SK-N-SH (cell line): ENCODE measurements around the gene ZP2. TPM values are rescaled to one million over a fixed set of nuclear protein-coding genes. Genes with fewer than 3 reads are reported as not detected.

Source experiments
- CTCF ChIA-PET: fragments of 300-600, 350-600 bp; formaldehyde crosslinking; extraction: SDS; loops from one replicate; lab custom pipeline; 2021; lab: Yijun Ruan, JAX
- POLR2A ChIA-PET: fragments of 350-600 bp; sonication (Branson Sonifier 250); formaldehyde crosslinking; extraction: SDS; loops from one replicate; lab custom pipeline; 2020; ENCODE audit warnings: antibody characterized with exemption, inconsistent platforms; lab: Yijun Ruan, JAX
- DNase-seq: peaks from one replicate; pipeline ENCODE4 v3.0.0; 2012
- H2AFZ ChIP-seq: fragments of 200-600 bp; sonication (generic); 2 replicates; pipeline ENCODE4 v1.8.1; 2016; ENCODE audit warnings: antibody characterized with exemption, mild to moderate bottlenecking, low read depth
- H3F3A ChIP-seq: fragments of 200-600 bp; sonication (generic); replicated peaks from 2 replicates; pipeline ENCODE3; 2016; ENCODE audit warnings: antibody characterized with exemption, mild to moderate bottlenecking; ENCODE audit not compliant: insufficient read depth
- H3K27ac ChIP-seq, 2 experiments: fragments of 200-500 bp in 1 of 2; fragments of 200-600 bp in 1 of 2; sonication (Bioruptor generic) in 1 of 2; sonication (generic), shearing (Covaris generic) in 1 of 2; 2 replicates each; pipeline versions ENCODE4 v1.5.1 to v1.6.1; 2014 to 2016; ENCODE audit warnings: low read depth in 2 of 2, inconsistent platforms in 1 of 2, low read length in 1 of 2, mild to moderate bottlenecking in 1 of 2, mixed read lengths in 1 of 2
- H3K27me3 ChIP-seq: fragments of 200-600 bp; sonication (generic), shearing (Covaris generic); 2 replicates; pipeline ENCODE4 v1.6.1; 2016; ENCODE audit warnings: mixed run types; ENCODE audit not compliant: insufficient read depth
- H3K36me3 ChIP-seq, 2 experiments: fragments of 200-500 bp in 1 of 2; fragments of 200-600 bp in 1 of 2; sonication (Bioruptor generic) in 1 of 2; sonication (generic) in 1 of 2; replicated peaks in 1 of 2; 2 replicates each; pipeline versions ENCODE3 to v1.5.1; 2014 to 2016; ENCODE audit warnings: low read length in 1 of 2, mild to moderate bottlenecking in 1 of 2; ENCODE audit not compliant: insufficient read depth in 2 of 2, control insufficient read depth in 1 of 2
- H3K4me1 ChIP-seq, 2 experiments: fragments of 200-500 bp in 1 of 2; fragments of 200-600 bp in 1 of 2; sonication (Bioruptor generic) in 1 of 2; sonication (generic), shearing (Covaris generic) in 1 of 2; 2 replicates each; pipeline versions ENCODE4 v1.5.1 to v1.6.1; 2014 to 2016; ENCODE audit warnings: low read depth in 1 of 2, low read length in 1 of 2, mixed run types in 1 of 2; ENCODE audit not compliant: insufficient read depth in 2 of 2, control insufficient read depth in 1 of 2
- H3K4me2 ChIP-seq: fragments of 200-600 bp; sonication (generic), shearing (Covaris generic); 2 replicates; pipeline ENCODE4 v1.6.1; 2017; ENCODE audit warnings: mixed run types
- H3K4me3 ChIP-seq, 2 experiments: fragments of 200-500 bp in 1 of 2; fragments of 200-600 bp in 1 of 2; sonication (Bioruptor generic) in 1 of 2; sonication (generic), shearing (Covaris generic) in 1 of 2; 2 replicates each; pipeline versions ENCODE4 v1.5.1 to v1.8.1; 2014 to 2016; ENCODE audit warnings: low read depth in 2 of 2, inconsistent platforms in 1 of 2, low read length in 1 of 2, mild to moderate bottlenecking in 1 of 2, mixed read lengths in 1 of 2, moderate library complexity in 1 of 2
- H3K79me2 ChIP-seq: fragments of 200-600 bp; sonication (generic); 2 replicates; pipeline ENCODE4 v1.8.1; 2017; ENCODE audit warnings: mild to moderate bottlenecking; ENCODE audit not compliant: insufficient read depth
- H3K9ac ChIP-seq: fragments of 200-600 bp; sonication (generic); 2 replicates; pipeline ENCODE4 v1.6.1; 2017; ENCODE audit warnings: mixed run types
- H3K9me2 ChIP-seq: fragments of 200-600 bp; sonication (generic); 2 replicates; pipeline ENCODE4 v1.6.1; 2017; ENCODE audit warnings: mixed run types
- H3K9me3 ChIP-seq: fragments of 200-600 bp; sonication (generic); 2 replicates; pipeline ENCODE4 v1.6.1; 2017; ENCODE audit warnings: mixed run types, mild to moderate bottlenecking, moderate library complexity
- H4K20me1 ChIP-seq: fragments of 200-600 bp; sonication (generic); 2 replicates; pipeline ENCODE4 v1.6.1; 2017; ENCODE audit warnings: mild to moderate bottlenecking, mixed run types; ENCODE audit not compliant: insufficient read depth
- CTCF ChIP-seq: fragments of 200-600 bp; sonication (generic); IDR thresholded peaks from 2 replicates; pipeline ENCODE4 v1.6.1; 2017; ENCODE audit warnings: antibody characterized with exemption, mild to moderate bottlenecking, moderate library complexity
- FOXJ3 ChIP-seq: sonication (generic); formaldehyde crosslinking; IDR thresholded peaks from 2 replicates; pipeline ENCODE4 v1.5.1; 2020; ENCODE audit warnings: mild to moderate bottlenecking, missing genetic modification reagents
- MEF2A ChIP-seq: IDR thresholded peaks from 2 replicates; pipeline ENCODE4 v1.4.0; 2012; ENCODE audit warnings: low read depth, borderline replicate concordance
- POLR2AphosphoS5 ChIP-seq: IDR thresholded peaks from 2 replicates; pipeline ENCODE4 v1.6.1; 2012; ENCODE audit warnings: low read depth, low read length
- RAD21 ChIP-seq: IDR thresholded peaks from 2 replicates; pipeline ENCODE4 v1.6.1; 2012; ENCODE audit warnings: mild to moderate bottlenecking, low read length
- REST ChIP-seq: IDR thresholded peaks from 2 replicates; pipeline ENCODE4 v1.6.1; 2012; ENCODE audit warnings: mild to moderate bottlenecking, low read depth, low read length, moderate library complexity
- RFX5 ChIP-seq: IDR thresholded peaks from 2 replicates; pipeline ENCODE4 v1.6.1; 2012; ENCODE audit warnings: mild to moderate bottlenecking, improper control_type of control experiment, low read length
- WGBS: methylation state at CpG from one replicate; pipeline ENCODE4 v1.1.6; 2017; ENCODE audit warnings: low lambda C conversion rate; 5-methylcytosine and 5-hydroxymethylcytosine counted together
- polyA plus RNA-seq, 3 experiments: library from polyadenylated mRNA; depleted of rRNA; stranded (reverse); fragments of >200 nt; gene quantifications; 2 replicates each; pipeline ENCODE4 v1.2.3, GENCODE V29; 2012

ZP2 gene
- polyA plus RNA-seq, 1 of the 3 experiments (the other 2 are of a cell fraction): not detected

GRCh38 chr16:21214086-21214485, 2.7 kb upstream of the ZP2 start:
- no peak overlapping the region for H3K4me2 ChIP-seq
- H3K9me3 ChIP-seq: no peaks in the 10 kb centered on the region
- TF ChIP-seq FOXJ3 (CRISPR knock-in tag) (no peak), CTCF (no peak), MEF2A (no peak), RAD21 (no peak), REST (no peak), POLR2AphosphoS5 (no peak)
- TF ChIP-seq, all 33 proteins: peak for 0
- H3K9me2 ChIP-seq: no peaks in the 10 kb centered on the region
- no peak overlapping the region for H3K4me3 ChIP-seq
- H3K79me2 ChIP-seq: no peaks in the 10 kb centered on the region
- H3F3A ChIP-seq: no peaks in the 10 kb centered on the region
- ChIA-PET POLR2A (no interaction called here), CTCF (interaction anchor here (1.6 kb wide), 1 partner anchor 26 kb away, joined by 6 read pairs; no protein-coding TSS in a partner anchor)
- no peak overlapping the region for H3K27ac ChIP-seq
- WGBS: 77% methylated on average over 4 of the region's 4 CpGs
- DNase-seq: no peak
- H4K20me1 ChIP-seq: no peaks in the 10 kb centered on the region
- no peak overlapping the region for H2AFZ ChIP-seq
- H3K27me3 ChIP-seq: no peaks in the 10 kb centered on the region; the same call in 1 of the 2 replicates
- no peaks in the 10 kb centered on the region for H3K36me3 ChIP-seq
- H3K4me1 ChIP-seq: no peaks in the 10 kb centered on the region
- H3K9ac ChIP-seq: no peak overlapping the region

- H3K9me2 ChIP-seq: no peaks in the 10 kb centered on the region; the same call in 1 of the 2 replicates
- TF ChIP-seq FOXJ3 (CRISPR knock-in tag) (no peak), RFX5 (no peak)
- no peak overlapping the region for H3K9ac ChIP-seq
- no peak overlapping the region for H2AFZ ChIP-seq
- WGBS: 28% methylated on average over 2 of the region's 2 CpGs
- H3K4me2 ChIP-seq: no peak overlapping the region
- H3K36me3 ChIP-seq: no peaks in the 10 kb centered on the region
- no peaks in the 10 kb centered on the region for H3K4me1 ChIP-seq
- no peaks in the 10 kb centered on the region for H3F3A ChIP-seq
- H3K9me3 ChIP-seq: no peaks in the 10 kb centered on the region
- ChIA-PET CTCF (interaction anchor here (1.6 kb wide), 1 partner anchor 13 kb away, joined by 4 read pairs; no protein-coding TSS in a partner anchor), POLR2A (no interaction called here)
- DNase-seq: no peak
- H3K79me2 ChIP-seq: no peaks in the 10 kb centered on the region
- H3K27me3 ChIP-seq: 0 out of 2 replicates have a peak, but pooled peaks cover 7% of the 10 kb centered on the region
- no peaks in the 10 kb centered on the region for H4K20me1 ChIP-seq
- no peak overlapping the region for H3K27ac ChIP-seq
- no peak overlapping the region for H3K4me3 ChIP-seq
Measured at GRCh38 chr16:21208446-21209230, 2.7 kb downstream of the ZP2 start.
